Activated naive CD4-positive, alpha-beta T cell treated with Interleukin-2 at 50 U/mL for 16 hours (primary cell): ENCODE results near the gene NGEF.
"Not testable (repeated sequence)": the region's sequence is repeated elsewhere in the genome, so short reads cannot be mapped to it uniquely, and the experiment has no call there.

Experiments
- DNase-seq: peaks from one replicate; pipeline ENCODE4 v3.0.0-alpha.2; 2020

The NGEF gene

GRCh38 chr2:233022561-233022960, 9.5 kb upstream of the NGEF start:
- DNase-seq: no peak

GRCh38 chr2:233021771-233022170, 8.7 kb upstream of the NGEF start:
- no peak for DNase-seq

- no peak for DNase-seq
These were observed 7.4 kb upstream of the NGEF start for GRCh38 chr2:233020454-233020853.

GRCh38 chr2:233019610-233020009, 6.6 kb upstream of the NGEF start:
- DNase-seq: not testable (repeated sequence)

- DNase-seq: no peak
These were observed 4.9 kb upstream of the NGEF start for GRCh38 chr2:233017947-233018346.

- no peak for DNase-seq
These were observed 2.1 kb upstream of the NGEF start for GRCh38 chr2:233015019-233015645.

GRCh38 chr2:233013650-233014049, 594 bp upstream of the NGEF start:
- DNase-seq: no peak

- no peak for DNase-seq
These were observed 620 bp downstream of the NGEF start for GRCh38 chr2:233012301-233012971.

- no peak for DNase-seq
These were observed 1.3 kb downstream of the NGEF start for GRCh38 chr2:233011702-233012131.

GRCh38 chr2:233011268-233011650, 1.8 kb downstream of the NGEF start:
- no peak for DNase-seq

- DNase-seq: no peak
These were observed 2.3 kb downstream of the NGEF start for GRCh38 chr2:233010569-233011267.

- DNase-seq: no peak
These were observed 3.4 kb downstream of the NGEF start for GRCh38 chr2:233009661-233010060.

- no peak for DNase-seq
These were observed 5.3 kb downstream of the NGEF start for GRCh38 chr2:233007739-233008138.

GRCh38 chr2:233007270-233007669, 5.8 kb downstream of the NGEF start:
- DNase-seq: no peak

GRCh38 chr2:233006648-233007047, 6.4 kb downstream of the NGEF start:
- DNase-seq: no peak

GRCh38 chr2:233005096-233005495, 8.0 kb downstream of the NGEF start:
- DNase-seq: no peak

GRCh38 chr2:233003658-233004555, 9.1 kb downstream of the NGEF start:
- no peak for DNase-seq

GRCh38 chr2:233002829-233003657, 10.0 kb downstream of the NGEF start:
- DNase-seq: no peak

GRCh38 chr2:233000886-233001750, 11.9 kb downstream of the NGEF start:
- DNase-seq: no peak

- no peak for DNase-seq
These were observed 13.7 kb downstream of the NGEF start for GRCh38 chr2:232999354-232999753.

GRCh38 chr2:232998666-232998985, 14.4 kb downstream of the NGEF start:
- no peak for DNase-seq
